ENCODE measurements around the gene IGF2BP2.

GRCh38 chr3:185757176-185757575 is 67.7 kb downstream of the IGF2BP2 start:
- TF ChIP-seq CTCF (IDR thresholded peaks at IDR 0.05; ENCODE audit: poor library complexity), result no peak
- TF ChIP-seq EZH2 (IDR thresholded peaks at IDR 0.05; ENCODE audit: borderline replicate concordance), result no peak
- no peak for TF ChIP-seq EZH2phosphoT487 (IDR thresholded peaks at IDR 0.05; ENCODE audit: low read depth, severe bottlenecking, unreplicated experiment)

Data from hepatocyte (in vitro differentiated cells).